ENCODE results near the gene BORCS5.

Gene BORCS5

GRCh38 chr12:12510551-12510950 lies 153.7 kb downstream of the BORCS5 start:
- Mint-ChIP-seq H3K4me3 (no peak overlapping the region), H3K36me3 (ENCODE audit: low read depth) (peaks cover 19% of the 10 kb centered on the region), H3K27me3 (ENCODE audit: low read depth) (no peaks in the 10 kb centered on the region), H3K4me1 (ENCODE audit: low read depth) (peaks cover 40% of the 10 kb centered on the region), H3K9me3 (no peaks in the 10 kb centered on the region), H3K27ac (no peak overlapping the region)
- no peak for DNase-seq (ENCODE audit: low spot score)

GRCh38 chr12:12511021-12511783 lies 154.3 kb downstream of the BORCS5 start:
- H3K4me3 Mint-ChIP-seq: no peak overlapping the region
- H3K36me3 Mint-ChIP-seq (ENCODE audit: low read depth): peaks cover 19% of the 10 kb centered on the region
- DNase-seq (ENCODE audit: low spot score): no peak
- H3K27me3 Mint-ChIP-seq (ENCODE audit: low read depth): no peaks in the 10 kb centered on the region
- H3K27ac Mint-ChIP-seq: no peak overlapping the region
- H3K9me3 Mint-ChIP-seq: no peaks in the 10 kb centered on the region
- H3K4me1 Mint-ChIP-seq (ENCODE audit: low read depth): peaks cover 33% of the 10 kb centered on the region

GRCh38 chr12:12511895-12512711 lies 155.2 kb downstream of the BORCS5 start:
- H3K9me3 Mint-ChIP-seq: no peaks in the 10 kb centered on the region
- peaks cover 26% of the 10 kb centered on the region for H3K4me1 Mint-ChIP-seq (ENCODE audit: low read depth)
- no peaks in the 10 kb centered on the region for H3K27me3 Mint-ChIP-seq (ENCODE audit: low read depth)
- no peak overlapping the region for H3K27ac Mint-ChIP-seq
- H3K4me3 Mint-ChIP-seq: no peak overlapping the region
- H3K36me3 Mint-ChIP-seq (ENCODE audit: low read depth): peaks cover 23% of the 10 kb centered on the region
- peak; percentile 68 for DNase-seq (ENCODE audit: low spot score)

- DNase-seq (ENCODE audit: low spot score): no peak
- H3K4me3 Mint-ChIP-seq: no peak overlapping the region
- no peaks in the 10 kb centered on the region for H3K9me3 Mint-ChIP-seq
- H3K27ac Mint-ChIP-seq: no peak overlapping the region
- H3K27me3 Mint-ChIP-seq (ENCODE audit: low read depth): no peaks in the 10 kb centered on the region
- H3K36me3 Mint-ChIP-seq (ENCODE audit: low read depth): peaks cover 31% of the 10 kb centered on the region
- H3K4me1 Mint-ChIP-seq (ENCODE audit: low read depth): peaks cover 24% of the 10 kb centered on the region
Observed at GRCh38 chr12:12513416-12514006, 156.6 kb downstream of the BORCS5 start.

- H3K27ac Mint-ChIP-seq: no peak overlapping the region
- peaks cover 18% of the 10 kb centered on the region for H3K4me1 Mint-ChIP-seq (ENCODE audit: low read depth)
- no peaks in the 10 kb centered on the region for H3K9me3 Mint-ChIP-seq
- H3K4me3 Mint-ChIP-seq: no peak overlapping the region
- DNase-seq (ENCODE audit: low spot score): no peak
- H3K36me3 Mint-ChIP-seq (ENCODE audit: low read depth): peaks cover 46% of the 10 kb centered on the region
- H3K27me3 Mint-ChIP-seq (ENCODE audit: low read depth): no peaks in the 10 kb centered on the region
Observed at GRCh38 chr12:12518464-12518845, 161.6 kb downstream of the BORCS5 start.

GRCh38 chr12:12518919-12519318 lies 162.0 kb downstream of the BORCS5 start:
- no peak for DNase-seq (ENCODE audit: low spot score)
- no peak overlapping the region for H3K27ac Mint-ChIP-seq
- peaks cover 15% of the 10 kb centered on the region for H3K4me1 Mint-ChIP-seq (ENCODE audit: low read depth)
- no peaks in the 10 kb centered on the region for H3K27me3 Mint-ChIP-seq (ENCODE audit: low read depth)
- H3K36me3 Mint-ChIP-seq (ENCODE audit: low read depth): peaks cover 45% of the 10 kb centered on the region
- H3K4me3 Mint-ChIP-seq: no peak overlapping the region
- H3K9me3 Mint-ChIP-seq: no peaks in the 10 kb centered on the region
